ENCODE results near the gene PGM2L1.
A peak's percentile ranks its signal among the peaks of the same experiment; 100 is the strongest.
"Not testable (repeated sequence)": the region's sequence is repeated elsewhere in the genome, so short reads cannot be mapped to it uniquely, and the experiment has no call there.

PGM2L1 gene

GRCh38 chr11:74397501-74398243 lies 561 bp downstream of the PGM2L1 start:
- DNase-seq = peak; percentile 3

- DNase-seq = no peak
Observed at GRCh38 chr11:74392256-74392655, 6.0 kb downstream of the PGM2L1 start.

GRCh38 chr11:74391193-74391592 lies 7.0 kb downstream of the PGM2L1 start:
- DNase-seq = no peak

GRCh38 chr11:74390697-74391096 lies 7.5 kb downstream of the PGM2L1 start:
- DNase-seq = no peak

- DNase-seq = peak; percentile 32
Observed at GRCh38 chr11:74388678-74389327, 9.4 kb downstream of the PGM2L1 start.

GRCh38 chr11:74384641-74385040 lies 13.6 kb downstream of the PGM2L1 start:
- DNase-seq = no peak

GRCh38 chr11:74380746-74381439 lies 17.3 kb downstream of the PGM2L1 start:
- DNase-seq = no peak

GRCh38 chr11:74377689-74378088 lies 20.5 kb downstream of the PGM2L1 start:
- no peak for DNase-seq

GRCh38 chr11:74373382-74373781 lies 24.9 kb downstream of the PGM2L1 start:
- DNase-seq = no peak

GRCh38 chr11:74371269-74372052 lies 26.8 kb downstream of the PGM2L1 start:
- DNase-seq = peak; percentile 27

GRCh38 chr11:74370123-74370522 lies 28.1 kb downstream of the PGM2L1 start:
- DNase-seq = no peak

GRCh38 chr11:74367881-74368280 lies 30.4 kb downstream of the PGM2L1 start:
- DNase-seq = no peak

GRCh38 chr11:74366576-74366975 lies 31.7 kb downstream of the PGM2L1 start:
- peak; percentile 81 for DNase-seq

- not testable (repeated sequence) for DNase-seq
Observed at GRCh38 chr11:74365805-74366204, 32.4 kb downstream of the PGM2L1 start.

- no peak for DNase-seq
Observed at GRCh38 chr11:74357449-74357848, 40.8 kb downstream of the PGM2L1 start.

- DNase-seq = no peak
Observed at GRCh38 chr11:74355626-74356025, 42.6 kb downstream of the PGM2L1 start.

- DNase-seq = no peak
Observed at GRCh38 chr11:74354036-74354435, 44.2 kb downstream of the PGM2L1 start.

- DNase-seq = no peak
Observed at GRCh38 chr11:74347381-74347780, 50.9 kb downstream of the PGM2L1 start.

GRCh38 chr11:74345420-74345819 lies 52.8 kb downstream of the PGM2L1 start:
- DNase-seq = no peak

GRCh38 chr11:74341921-74342320 lies 56.3 kb downstream of the PGM2L1 start:
- no peak for DNase-seq

- DNase-seq = no peak
Observed at GRCh38 chr11:74339619-74340018, 58.6 kb downstream of the PGM2L1 start.

- DNase-seq = no peak
Observed at GRCh38 chr11:74338963-74339362, 59.3 kb downstream of the PGM2L1 start.

GRCh38 chr11:74333193-74333592 lies 65.0 kb downstream of the PGM2L1 start:
- DNase-seq = no peak
